KG1 (cell line): ENCODE data around the gene SLCO2A1.

Experiments used
- DNase-seq: peaks from one replicate; lab custom pipeline; 2025; lab: John Stamatoyannopoulos, UW

SLCO2A1 gene

DNA sequence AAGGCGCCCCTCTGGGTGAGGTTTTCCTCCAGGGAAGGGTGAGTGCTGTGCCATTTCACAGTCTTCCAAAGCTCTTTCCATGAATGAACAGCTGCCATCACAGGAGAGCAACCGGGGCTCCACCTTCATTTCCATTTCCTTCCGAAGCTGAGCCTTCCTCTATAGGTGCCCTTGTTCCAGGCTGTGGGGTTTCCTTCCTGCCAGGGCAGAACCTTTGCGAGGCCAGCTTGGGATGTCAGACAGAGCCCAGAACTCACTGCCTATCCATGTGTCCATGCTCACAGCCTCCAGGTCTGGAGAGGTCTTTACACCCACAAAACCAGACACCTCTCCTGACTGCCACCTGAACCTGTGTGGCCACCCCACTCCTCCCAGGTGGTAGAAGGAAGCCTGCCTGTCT is 49.2 kb downstream of the SLCO2A1 start:
- no peak for DNase-seq

DNA sequence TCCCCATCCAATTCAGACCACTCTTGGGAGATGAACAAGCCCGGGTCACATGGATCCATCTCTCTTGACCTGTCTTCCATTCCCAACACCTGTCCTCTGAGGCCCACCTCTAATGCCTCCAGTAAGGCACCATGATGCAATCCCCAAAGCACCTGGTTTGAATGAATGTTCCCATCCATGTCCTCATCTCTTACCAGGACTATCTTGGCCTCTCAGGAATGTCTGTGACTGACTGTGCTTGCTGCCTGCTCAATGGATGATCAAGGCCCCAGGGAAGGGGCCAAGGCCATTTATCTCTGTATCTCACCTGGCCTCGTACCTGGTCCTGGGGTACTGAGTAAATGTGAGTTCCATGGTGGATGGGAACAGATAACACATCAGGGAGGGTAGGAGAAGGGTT is 49.7 kb downstream of the SLCO2A1 start:
- no peak for DNase-seq

DNA sequence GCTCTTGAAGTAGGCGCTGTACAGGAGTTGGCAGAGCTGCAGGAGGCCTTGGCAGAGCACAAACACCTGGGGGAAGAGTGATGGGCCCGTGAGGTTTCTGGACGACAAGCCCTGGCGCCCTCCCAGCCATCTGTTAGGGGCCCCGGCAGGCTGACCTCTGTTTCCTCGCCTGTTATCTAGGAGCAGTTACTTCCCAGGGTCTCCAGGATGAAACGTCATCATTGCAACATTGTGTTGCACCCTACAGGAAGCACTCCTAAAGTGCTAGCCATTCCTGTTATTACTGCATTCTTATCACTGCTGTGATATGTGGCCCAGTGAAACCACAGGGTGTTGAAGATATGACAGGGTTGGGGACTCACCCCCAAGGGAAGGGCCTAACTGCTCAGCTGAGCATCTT is 50.2 kb downstream of the SLCO2A1 start:
- no peak for DNase-seq

DNA sequence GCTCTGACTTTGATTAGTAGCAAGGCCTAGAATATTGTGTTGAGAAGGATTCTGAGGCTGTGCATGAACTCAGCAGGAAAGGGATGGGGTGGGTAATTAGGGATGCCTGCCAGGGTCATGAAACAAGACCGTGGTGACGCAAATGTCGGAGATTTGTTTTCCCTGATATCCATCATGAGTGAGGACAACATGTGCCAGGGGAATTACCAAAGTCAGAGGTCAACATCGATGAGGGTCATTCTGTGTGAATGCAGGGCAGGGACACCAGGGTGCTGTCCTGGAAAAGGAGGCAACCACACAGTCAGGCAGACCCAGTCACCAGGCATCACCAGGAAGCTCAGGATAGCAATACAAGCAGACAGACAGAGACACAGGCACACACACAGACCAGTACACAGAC is 52.2 kb downstream of the SLCO2A1 start:
- DNase-seq: no peak

DNA sequence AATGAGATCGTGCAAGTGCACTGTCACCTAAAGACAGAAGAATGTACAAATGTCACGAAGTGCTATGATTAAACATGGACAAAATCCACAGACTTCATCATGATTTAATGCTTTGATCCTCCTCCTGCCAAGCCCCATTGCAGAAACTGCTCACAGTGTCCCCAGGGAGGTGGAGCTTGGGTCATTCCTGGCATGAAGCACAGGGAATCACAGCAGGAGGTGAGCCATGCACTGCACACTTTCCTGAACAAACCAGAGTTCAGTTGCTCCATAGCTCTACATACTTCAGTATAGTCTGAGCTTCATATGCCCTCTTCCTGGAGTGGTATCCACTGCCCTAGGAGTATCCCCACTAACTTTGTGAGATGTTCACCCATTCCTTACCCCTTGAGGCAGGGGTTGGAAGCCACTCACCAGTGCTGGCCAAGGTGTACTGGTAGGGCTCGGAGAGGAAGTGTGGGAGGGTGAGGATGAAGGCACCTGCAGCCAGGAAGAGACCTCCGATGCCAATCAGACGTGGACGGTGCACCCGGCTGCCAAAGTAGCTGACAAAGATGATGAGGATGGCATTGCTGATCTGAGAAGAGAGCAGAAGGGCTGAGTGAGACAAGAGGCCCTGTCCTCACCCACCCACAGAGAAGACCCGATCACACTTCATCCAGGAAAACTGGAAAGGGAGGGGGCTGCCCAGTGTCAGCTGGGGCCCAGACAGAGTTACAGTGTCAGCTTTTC is 56.3 kb downstream of the SLCO2A1 start:
- DNase-seq: no peak

DNA sequence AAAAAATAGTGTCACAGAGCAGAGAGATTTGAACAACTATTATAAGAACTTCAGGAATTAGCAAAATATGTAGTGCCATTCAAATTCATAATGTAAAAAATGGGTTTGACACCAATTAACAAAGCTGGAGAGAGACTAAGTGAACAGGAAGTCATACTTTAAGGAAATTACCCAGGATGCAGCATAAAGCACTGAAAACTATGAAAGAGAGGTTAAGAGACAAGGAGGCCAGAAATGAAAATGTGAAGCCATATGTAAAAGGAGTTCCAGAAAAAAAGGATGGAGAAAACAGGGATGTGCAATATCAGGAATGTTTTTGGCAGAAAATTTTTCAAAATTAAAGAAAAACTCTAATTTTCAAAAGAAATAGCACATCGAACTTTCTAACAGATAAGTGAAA is 57.6 kb downstream of the SLCO2A1 start:
- no peak for DNase-seq

DNA sequence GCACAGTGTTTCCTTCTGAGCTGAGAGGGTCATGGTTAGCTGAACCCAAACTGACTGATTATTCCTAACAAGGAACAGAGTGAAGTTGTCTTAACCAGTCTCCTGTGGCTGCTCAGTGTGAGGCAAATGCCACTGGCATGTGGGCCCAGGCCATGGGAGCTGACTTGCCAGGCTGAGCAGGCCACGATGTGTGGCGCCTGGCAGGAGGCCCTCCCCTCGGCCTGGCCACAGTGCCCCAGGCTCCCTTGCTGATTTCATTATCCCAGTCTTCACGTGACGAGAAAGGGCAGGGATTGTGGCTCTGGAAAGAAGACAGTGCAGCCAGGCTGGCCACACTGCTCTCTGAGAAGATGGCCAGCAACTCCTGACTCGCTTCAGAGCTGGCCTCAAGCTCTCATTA is 58.8 kb downstream of the SLCO2A1 start:
- no peak for DNase-seq

DNA sequence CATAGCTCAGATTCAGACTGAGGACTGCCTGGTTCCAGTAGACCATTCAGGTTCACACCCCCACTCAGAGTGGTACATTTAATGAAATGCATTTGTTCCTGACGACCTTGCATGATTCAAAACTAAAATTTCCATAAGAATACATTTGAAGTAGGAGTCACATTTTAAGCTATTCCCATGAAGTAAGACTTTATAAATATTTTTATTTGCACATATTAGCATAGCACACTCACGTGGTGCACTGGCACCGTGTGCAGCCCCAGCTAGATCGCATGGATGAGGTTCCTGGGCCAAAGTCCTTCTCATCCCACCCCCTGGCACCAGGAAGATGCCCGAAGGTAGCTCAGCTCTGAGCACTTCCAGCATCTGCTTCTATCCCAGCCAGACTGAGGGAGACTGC is 59.4 kb downstream of the SLCO2A1 start:
- no peak for DNase-seq

DNA sequence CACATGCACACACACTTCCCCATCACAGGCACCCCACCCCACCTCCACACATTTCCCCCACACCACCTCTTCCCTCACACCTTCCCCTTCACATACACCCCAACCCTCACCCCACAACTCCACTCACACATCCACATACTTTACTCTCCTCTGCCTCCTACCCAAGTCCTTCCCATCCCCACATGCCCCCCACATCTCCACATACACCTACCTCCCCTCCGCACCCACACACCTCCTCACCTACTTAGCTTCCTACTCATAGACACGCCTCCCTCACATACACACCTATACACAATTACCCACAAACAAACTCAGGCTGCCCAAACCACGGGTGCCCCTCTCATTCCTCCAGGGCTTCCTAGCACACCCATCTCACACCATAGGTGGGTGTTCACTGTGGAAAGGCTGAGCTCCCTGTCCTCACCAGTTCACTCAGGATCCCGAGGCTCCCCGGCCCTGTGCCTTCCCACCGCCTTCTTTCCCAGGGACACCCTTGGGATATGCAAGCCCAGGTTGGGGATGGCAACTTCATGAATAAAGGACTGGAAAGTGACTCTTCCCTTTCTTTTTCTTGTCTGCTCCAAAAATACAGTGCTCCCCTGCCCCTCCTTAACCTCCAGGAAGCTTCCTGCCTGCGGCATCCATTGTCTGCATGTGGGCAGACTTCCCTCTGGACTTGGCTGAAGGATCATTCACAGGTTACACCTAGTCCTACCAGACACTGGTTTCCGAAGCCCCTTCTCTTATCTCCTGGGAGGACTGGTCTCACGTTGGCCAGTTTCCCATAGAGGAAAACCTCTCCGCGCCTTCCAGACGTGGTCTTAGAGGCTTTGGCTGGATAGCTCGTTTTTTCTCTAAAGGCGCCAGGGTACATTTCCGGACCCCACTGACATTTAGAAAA is 61.5 kb downstream of the SLCO2A1 start:
- DNase-seq: no peak

DNA sequence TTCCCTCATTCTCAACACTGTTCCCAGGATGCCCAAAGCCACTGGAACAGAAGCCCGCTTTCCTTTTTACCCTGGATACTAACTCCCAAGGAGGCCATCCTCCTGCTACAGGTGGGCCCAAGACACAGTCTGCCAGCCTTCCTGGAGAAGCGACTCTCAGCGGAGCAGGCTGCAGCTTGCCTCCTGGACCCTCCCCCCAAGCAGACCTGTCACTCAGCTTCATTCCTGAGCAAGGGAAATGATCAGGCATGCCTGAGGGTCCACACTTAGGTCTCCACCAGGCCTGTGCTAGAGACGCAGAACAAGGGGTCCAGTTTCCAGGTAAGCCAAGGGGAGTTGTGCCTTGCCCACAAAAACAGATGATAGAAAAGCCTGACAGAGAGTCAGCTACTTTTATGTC is 62.8 kb downstream of the SLCO2A1 start:
- no peak for DNase-seq

DNA sequence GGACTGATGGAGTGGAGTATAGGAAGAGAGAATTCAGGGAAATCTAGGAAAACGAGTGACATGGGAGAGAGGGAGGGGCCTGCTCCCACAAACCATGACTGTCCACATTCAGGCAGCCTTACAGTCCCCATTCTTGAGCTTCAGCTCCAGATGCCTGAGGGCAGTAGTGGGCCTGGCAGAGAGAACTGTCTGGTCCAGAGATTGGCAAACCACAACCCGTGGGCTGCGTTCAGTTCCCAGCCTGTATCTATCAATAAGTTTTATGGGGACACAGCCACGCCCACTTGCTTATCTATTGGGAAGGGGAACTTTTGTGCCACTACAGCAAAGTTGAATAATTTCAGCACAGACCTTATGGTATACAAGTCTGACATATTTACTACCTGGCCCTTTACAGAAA is 63.8 kb downstream of the SLCO2A1 start:
- DNase-seq: no peak

DNA sequence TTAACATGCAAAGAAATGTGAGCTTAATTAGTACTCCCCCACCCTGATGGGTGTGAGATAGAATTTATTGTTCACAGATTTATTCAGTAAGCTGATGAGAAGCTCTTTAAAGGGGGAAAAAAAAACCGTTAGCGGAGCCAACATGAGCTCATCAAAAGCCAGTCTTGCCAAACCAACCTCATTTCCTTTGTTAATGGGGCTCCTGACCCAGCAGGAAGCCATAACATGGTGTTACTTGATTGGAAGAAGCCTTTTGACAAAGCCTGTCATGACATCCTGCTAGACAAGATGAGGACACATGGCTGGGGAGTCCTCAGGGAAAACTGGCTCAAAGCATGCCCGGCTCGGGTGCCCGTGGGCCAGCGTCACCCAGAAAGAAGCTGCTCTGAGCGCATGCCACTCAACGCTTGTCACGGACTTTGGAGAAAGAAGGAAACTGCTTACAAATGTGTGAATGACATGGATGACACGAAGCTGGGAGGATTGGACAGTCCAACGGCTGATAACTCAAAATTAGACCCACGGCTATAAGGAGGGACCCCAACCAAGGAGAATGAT is 64.6 kb downstream of the SLCO2A1 start:
- no peak for DNase-seq

DNA sequence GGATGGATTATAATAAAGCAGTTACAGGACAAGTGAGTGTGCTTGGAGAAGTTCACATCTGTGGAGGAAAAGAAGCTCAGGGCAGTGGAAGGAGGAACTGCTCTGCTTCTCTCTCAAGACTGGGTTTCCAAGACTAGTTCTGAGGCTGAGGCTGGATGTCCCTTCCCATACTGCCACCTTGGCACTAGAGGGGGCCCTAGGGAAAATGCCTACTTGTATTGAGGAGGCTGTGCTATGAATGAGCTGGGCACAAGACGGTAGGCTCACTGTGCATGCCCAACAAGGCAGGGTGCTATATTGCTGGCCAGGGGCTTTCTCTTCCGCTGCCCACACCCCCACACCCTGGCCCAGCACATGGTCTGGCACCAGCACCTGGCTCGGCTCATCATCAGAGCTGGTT is 65.2 kb downstream of the SLCO2A1 start:
- DNase-seq: no peak

DNA sequence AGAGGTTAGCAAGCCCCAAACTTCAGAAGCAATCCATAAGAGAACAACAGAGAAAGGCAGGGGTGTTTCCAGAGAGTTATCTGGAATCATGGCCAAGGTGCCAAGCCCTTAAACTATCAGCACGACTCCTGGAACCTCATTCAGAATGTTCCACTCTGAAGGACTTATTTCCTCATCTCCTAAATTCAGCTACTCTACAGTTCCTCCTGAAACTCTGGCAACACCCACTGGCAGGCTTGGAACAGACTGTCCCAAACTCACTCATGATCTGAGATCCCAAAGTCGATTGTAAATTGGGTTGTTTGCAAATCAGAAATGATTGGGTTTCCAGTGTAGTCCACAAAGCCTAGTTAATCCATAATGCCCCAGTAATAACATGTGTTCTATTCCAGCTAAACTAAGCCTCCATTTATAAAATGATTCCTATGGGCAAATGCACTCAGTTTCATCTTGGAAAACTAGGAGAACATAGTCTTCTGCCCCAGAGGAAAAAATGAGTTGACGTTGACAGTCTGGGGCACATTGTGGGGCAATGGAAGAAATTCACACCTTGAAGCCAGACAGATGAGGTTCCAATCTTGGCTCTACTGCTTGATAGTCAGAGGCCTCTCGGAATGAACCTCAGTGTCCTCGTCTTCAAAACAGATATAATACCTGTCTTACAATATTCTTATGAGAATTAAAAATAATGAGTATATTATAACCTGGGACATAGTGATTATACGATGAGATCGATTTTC is 65.9 kb downstream of the SLCO2A1 start:
- no peak for DNase-seq

DNA sequence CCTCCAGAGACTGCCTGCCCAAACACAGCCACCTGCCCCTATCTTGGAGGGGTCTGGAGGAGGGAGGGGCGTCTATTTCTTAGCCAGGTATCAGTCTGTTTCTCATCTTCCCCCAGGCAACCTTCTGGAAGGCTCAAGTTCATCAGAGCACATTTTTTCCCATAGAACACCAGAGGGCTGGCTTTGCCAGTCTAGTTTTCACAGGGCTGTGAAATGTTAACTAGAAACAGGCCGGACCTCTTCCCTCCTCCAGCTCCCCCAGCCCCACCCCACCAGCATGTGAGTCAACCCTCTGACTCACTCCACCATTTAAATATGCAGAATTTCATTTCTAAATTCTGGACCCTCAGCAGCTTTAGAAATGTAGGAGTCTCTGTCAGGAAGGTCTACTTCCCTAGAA is 66.9 kb downstream of the SLCO2A1 start:
- no peak for DNase-seq

DNA sequence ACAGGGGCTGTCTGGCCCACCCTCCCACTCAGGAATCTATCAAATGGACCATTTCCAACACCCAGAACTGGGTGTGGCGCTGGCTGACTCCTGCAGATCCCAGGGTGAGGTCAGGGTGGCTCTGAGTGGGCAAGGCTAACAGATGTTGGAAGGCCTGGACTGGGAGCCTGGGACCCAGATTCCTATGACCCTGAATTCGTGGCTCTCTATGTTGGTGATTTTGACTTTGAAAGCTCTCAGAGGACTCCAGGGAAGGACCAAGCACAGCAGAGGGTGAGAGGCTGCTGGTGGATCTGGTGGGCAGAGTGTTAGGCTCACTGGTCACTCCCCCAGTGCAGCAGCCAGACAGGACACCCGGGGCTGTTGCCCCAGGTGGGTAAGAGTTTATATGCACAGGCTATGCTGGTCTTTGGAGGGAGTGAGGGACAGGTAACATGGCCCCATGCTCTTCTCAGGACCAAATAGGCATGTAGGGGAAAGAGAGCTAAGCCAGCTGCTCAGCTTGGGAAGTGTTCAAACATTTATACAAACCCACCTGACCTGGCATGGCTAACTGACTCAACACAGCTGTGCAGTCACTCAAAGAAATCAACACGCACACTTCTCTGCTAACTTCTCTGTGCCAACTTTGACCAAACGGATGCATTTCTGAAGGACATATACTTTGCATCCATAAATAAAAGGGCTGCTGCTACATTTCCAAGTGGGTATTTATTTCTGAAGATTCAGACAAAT is 71.5 kb downstream of the SLCO2A1 start:
- DNase-seq: no peak

DNA sequence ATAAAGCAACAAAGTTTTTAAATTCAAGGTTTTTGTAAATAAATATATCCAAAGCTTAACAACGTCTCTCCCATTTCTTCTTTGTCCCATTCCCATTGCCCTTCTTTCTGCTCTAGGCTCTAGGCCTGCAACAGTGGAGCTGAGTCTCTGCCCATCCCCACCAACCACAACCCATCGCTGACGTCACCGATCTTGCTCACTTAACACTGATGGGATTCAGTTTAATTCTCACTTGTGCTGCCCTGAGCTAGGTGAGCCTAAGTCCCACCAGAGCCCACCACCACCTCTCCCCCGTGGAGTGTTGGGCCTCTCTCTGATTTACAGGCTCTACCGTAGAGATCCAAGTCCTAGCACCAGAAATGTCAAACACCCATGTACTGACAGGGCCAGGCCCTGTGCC is 72.7 kb downstream of the SLCO2A1 start:
- DNase-seq: no peak

DNA sequence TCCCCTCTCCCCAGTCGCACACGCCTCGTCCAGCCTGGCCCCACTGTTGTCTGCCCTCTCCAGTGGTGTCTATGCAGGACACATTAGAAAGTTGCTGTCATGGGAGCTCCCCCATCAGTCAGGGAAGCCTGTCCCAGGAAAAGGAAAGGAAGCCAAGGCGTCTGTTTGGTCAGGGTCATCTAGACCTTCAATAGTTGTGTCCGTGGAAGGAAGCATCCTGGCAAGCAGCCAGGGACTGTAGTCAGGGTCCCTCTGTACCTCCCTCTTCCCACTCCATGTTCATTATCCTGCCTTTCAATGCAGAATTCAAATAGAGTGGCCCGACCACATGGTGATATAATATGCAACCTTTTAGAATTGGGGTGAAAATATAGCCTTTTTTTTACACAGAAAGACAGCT is 73.4 kb downstream of the SLCO2A1 start:
- no peak for DNase-seq

DNA sequence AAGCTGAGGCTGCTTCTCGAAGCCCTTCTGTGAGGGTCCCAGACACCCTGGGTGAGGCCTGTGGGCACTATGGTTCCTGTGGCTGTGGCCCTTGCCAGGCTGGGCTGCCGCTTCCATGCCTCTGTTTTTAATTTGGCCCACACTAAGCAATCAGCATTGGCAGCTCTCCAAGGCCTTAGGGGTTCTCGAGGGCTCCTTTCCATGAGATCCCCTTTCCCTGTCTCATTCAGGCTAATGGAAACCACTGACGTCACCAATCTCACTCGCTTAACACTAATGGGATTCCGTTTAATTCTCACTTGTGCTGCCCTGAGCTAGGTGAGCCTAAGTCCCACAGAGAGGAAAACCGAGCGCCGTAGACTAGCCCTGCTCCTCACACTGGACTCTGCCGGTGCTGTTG is 73.8 kb downstream of the SLCO2A1 start:
- DNase-seq: no peak

DNA sequence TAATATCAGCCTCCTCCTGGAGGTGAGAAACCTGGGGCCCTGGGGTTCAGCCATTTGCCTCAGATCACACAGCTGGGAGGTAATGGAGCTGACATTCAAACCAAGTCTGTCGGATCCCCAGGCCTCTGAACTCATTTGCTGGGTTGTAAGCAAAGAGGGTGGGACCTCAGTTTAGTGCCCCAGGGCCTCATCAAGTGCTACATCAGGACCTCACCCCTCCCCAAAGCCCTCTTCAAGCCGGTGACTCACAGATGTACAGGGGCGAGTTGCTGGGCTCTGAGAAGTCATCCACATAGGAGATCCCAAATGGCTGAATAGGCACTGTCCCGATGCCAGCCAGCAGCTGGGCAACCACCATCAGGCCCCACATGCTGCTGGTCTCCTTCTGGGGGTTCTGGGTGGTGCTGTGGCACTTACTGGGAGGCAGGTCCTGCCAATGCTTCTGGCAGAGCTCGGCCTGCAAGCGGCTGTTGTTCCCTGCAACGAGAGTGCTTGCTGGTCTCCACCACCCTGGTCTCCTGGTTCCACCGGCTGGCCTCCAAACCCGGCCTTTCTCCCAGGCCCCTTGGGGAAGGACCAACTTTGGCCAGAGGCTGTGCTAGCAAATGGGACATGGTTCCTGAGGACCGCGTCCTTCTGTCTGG is 74.9 kb downstream of the SLCO2A1 start:
- no peak for DNase-seq

DNA sequence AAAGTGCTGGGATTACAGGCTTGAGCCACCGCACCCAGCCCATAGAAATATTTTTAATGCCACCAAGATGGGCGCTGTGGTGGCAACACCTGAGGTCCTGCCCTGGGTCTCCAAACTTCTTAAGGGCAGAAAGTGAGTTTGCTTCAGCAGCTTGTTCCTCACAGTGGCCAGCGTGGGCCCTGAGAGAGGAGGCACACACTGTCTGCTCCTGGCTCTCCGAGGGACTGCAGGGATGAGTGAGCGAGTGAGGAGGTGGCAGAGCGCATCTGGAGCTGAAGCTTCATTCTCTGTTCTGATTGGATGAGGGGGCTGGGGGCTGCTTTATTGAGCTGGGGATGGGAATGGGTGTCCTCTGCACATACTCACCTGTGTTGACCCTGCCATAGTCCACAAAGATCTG is 76.4 kb downstream of the SLCO2A1 start:
- DNase-seq: no peak
